Fibroblast of peridontal ligament (primary cell): ENCODE data around the gene VGLL2.

ENCODE experiments used
- DNase-seq: peaks from one replicate; pipeline ENCODE4 v3.0.0-alpha.2; 2010; ENCODE audit errors: extremely low read depth

Gene VGLL2

DNA sequence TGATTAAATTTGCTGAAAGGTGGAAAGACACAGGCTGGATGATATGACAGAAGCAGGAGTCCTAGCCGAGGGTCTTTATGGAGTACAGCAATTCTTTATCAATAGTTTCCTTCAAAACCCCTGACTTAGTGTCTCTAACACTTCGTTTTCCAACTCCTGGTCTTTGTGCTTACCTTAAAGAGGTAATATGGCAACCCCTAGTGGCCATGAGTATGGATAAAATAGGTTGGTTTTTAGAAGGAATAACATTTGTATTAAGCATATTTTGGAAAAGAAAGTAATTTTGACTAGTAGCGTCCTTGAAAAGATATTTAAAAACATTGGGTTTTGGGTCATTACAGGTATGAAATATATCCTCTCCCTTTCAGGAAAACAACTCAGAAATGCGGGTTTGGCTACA lies 51.9 kb downstream of the VGLL2 start:
- peak; percentile 5 for DNase-seq
